OCI-LY1 (cell line): Measurements from ENCODE around the gene TXNRD1.

Experiments used
- EZH2 ChIP-seq: fragments of 200-600 bp; sonication (generic), shearing (Covaris generic); IDR thresholded peaks from 2 replicates; pipeline ENCODE4 v1.8.0; 2017; ENCODE audit warnings: borderline replicate concordance, mixed run types, mild to moderate bottlenecking, antibody characterized with exemption, low read length, moderate library complexity, mixed read lengths
- TF ChIP-seq, protein P1 (sequence below): fragments of 200-600 bp; sonication (generic), shearing (Covaris generic); IDR thresholded peaks from 2 replicates; pipeline ENCODE4 v1.5.1; 2017; ENCODE audit warnings: mild to moderate bottlenecking, antibody characterized with exemption, low read length, moderate library complexity, mixed read lengths

GRCh38 chr12:104197264-104197663 is 18.3 kb upstream of the TXNRD1 start:
- TF ChIP-seq, protein P1, sequence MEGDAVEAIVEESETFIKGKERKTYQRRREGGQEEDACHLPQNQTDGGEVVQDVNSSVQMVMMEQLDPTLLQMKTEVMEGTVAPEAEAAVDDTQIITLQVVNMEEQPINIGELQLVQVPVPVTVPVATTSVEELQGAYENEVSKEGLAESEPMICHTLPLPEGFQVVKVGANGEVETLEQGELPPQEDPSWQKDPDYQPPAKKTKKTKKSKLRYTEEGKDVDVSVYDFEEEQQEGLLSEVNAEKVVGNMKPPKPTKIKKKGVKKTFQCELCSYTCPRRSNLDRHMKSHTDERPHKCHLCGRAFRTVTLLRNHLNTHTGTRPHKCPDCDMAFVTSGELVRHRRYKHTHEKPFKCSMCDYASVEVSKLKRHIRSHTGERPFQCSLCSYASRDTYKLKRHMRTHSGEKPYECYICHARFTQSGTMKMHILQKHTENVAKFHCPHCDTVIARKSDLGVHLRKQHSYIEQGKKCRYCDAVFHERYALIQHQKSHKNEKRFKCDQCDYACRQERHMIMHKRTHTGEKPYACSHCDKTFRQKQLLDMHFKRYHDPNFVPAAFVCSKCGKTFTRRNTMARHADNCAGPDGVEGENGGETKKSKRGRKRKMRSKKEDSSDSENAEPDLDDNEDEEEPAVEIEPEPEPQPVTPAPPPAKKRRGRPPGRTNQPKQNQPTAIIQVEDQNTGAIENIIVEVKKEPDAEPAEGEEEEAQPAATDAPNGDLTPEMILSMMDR: no peak
- no peak for TF ChIP-seq EZH2
